HG02970 (cell line): ENCODE results near the gene HMCN2.

Experiments
- ATAC-seq: cut with Tn5 transposase; IDR thresholded peaks from one replicate; pipeline ENCODE4 v1.9.1; 2021; ENCODE audit warnings: mild to moderate bottlenecking, moderate library complexity, moderate number of reproducible peaks; ENCODE audit not compliant: unreplicated experiment, low FRiP score

HMCN2 gene

GRCh38 chr9:130359819-130360218, 94.3 kb downstream of the HMCN2 start:
- ATAC-seq: no peak

GRCh38 chr9:130360672-130361071, 95.1 kb downstream of the HMCN2 start:
- ATAC-seq: no peak

- ATAC-seq: no peak
Observed at GRCh38 chr9:130361873-130362362, 96.4 kb downstream of the HMCN2 start.

GRCh38 chr9:130362691-130363090, 97.1 kb downstream of the HMCN2 start:
- ATAC-seq: no peak

- ATAC-seq: no peak
Observed at GRCh38 chr9:130363755-130364404, 98.3 kb downstream of the HMCN2 start.

GRCh38 chr9:130364619-130365322, 99.2 kb downstream of the HMCN2 start:
- no peak for ATAC-seq

GRCh38 chr9:130365323-130365721, 99.8 kb downstream of the HMCN2 start:
- ATAC-seq: no peak

GRCh38 chr9:130366072-130366471, 100.5 kb downstream of the HMCN2 start:
- ATAC-seq: no peak

- ATAC-seq: no peak
Observed at GRCh38 chr9:130366888-130367550, 101.5 kb downstream of the HMCN2 start.

GRCh38 chr9:130368631-130369103, 103.1 kb downstream of the HMCN2 start:
- ATAC-seq: no peak

- no peak for ATAC-seq
Observed at GRCh38 chr9:130370226-130370625, 104.7 kb downstream of the HMCN2 start.

- ATAC-seq: no peak
Observed at GRCh38 chr9:130371196-130371966, 105.8 kb downstream of the HMCN2 start.

- ATAC-seq: no peak
Observed at GRCh38 chr9:130372057-130372456, 106.5 kb downstream of the HMCN2 start.

- ATAC-seq: no peak
Observed at GRCh38 chr9:130373679-130374325, 108.2 kb downstream of the HMCN2 start.

- no peak for ATAC-seq
Observed at GRCh38 chr9:130377612-130378011, 112.1 kb downstream of the HMCN2 start.

GRCh38 chr9:130378875-130379648, 113.5 kb downstream of the HMCN2 start:
- no peak for ATAC-seq

- ATAC-seq: no peak
Observed at GRCh38 chr9:130379649-130379970, 114.0 kb downstream of the HMCN2 start.

GRCh38 chr9:130380920-130381469, 115.4 kb downstream of the HMCN2 start:
- no peak for ATAC-seq

- no peak for ATAC-seq
Observed at GRCh38 chr9:130381660-130382059, 116.1 kb downstream of the HMCN2 start.
